ENCODE measurements around the gene TBC1D13. TPM values are rescaled to one million over a fixed set of nuclear protein-coding genes. Genes with fewer than 3 reads are reported as not detected.
"Not testable (repeated sequence)": the region's sequence is repeated elsewhere in the genome, so short reads cannot be mapped to it uniquely, and the experiment has no call there.

TBC1D13 gene
- total and polyA plus RNA-seq, 7 donors: 11.8 to 25.1 (median 15.5) TPM

- H3K4me3 ChIP-seq: peak overlapping the region; percentile 98
- ATAC-seq: no peak
- intact Hi-C loops (cut with DNase I): loop anchor here in 1 of 2 donors (5.0 kb wide), 1 partner anchor 961 kb away; no protein-coding TSS in a partner anchor
- WGBS, 3 donors: 67 to 91% (median 71%) methylated on average over 1 of the region's 1 CpG
- DNase-seq: no peak
- H3K9me3 ChIP-seq: no peaks in the 10 kb centered on the region
- peak overlapping the region; percentile 90 for H3K27ac ChIP-seq
- TF ChIP-seq CTCF (IDR thresholded peaks at IDR 0.05): no peak
- H3K27me3 ChIP-seq (ENCODE audit: insufficient read depth in 3 of 3, low read length in 2 of 3): no peaks in the 10 kb centered on the region
- peaks cover 3 to 48% of the 10 kb centered on the region in 2 donors for H3K36me3 ChIP-seq (ENCODE audit: insufficient read depth in 1 of 2, low read depth in 1 of 2)
- H3K4me1 ChIP-seq: peaks cover 21% of the 10 kb centered on the region
Measured at GRCh38 chr9:128788445-128788844, 1.4 kb downstream of the TBC1D13 start.

GRCh38 chr9:128790536-128790935, 3.5 kb downstream of the TBC1D13 start:
- TF ChIP-seq CTCF (IDR thresholded peaks at IDR 0.05): no peak
- H3K4me1 ChIP-seq: peaks cover 16% of the 10 kb centered on the region
- H3K36me3 ChIP-seq (ENCODE audit: insufficient read depth in 1 of 2, low read depth in 1 of 2): peaks cover 5 to 67% of the 10 kb centered on the region in 2 donors
- no peaks in the 10 kb centered on the region for H3K27me3 ChIP-seq (ENCODE audit: insufficient read depth in 3 of 3, low read length in 2 of 3)
- intact Hi-C loops (cut with DNase I): no loop called here
- ATAC-seq (no peak), DNase-seq (no peak)
- 89 to 92% (median 91%) methylated on average over 4 of the region's 4 CpGs for WGBS, 3 donors
- no peak overlapping the region for H3K4me3 ChIP-seq
- H3K27ac ChIP-seq: no peak overlapping the region
- no peaks in the 10 kb centered on the region for H3K9me3 ChIP-seq

DNA sequence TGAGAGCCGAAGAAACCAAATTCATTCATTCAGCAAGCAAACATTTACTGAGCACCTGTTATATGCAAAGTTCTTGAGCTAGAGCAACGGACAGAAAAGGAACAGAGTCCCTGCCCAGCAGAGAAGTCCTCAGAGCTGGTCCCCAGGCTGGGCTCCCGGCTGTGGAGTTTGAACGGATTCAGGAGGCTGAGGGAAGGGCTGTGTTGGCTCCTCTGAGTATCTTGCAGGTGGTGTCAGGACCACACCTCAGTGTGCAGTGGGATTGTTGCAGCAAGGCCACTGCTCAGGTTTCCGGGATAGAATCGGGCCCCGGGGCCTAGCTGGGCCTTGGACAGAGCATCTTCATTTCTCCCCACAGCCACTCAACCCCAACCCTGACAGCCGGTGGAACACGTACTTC, 5.1 kb downstream of the TBC1D13 start:
- peaks cover 13% of the 10 kb centered on the region for H3K4me1 ChIP-seq
- H3K27me3 ChIP-seq (ENCODE audit: insufficient read depth in 3 of 3, low read length in 2 of 3): no peaks in the 10 kb centered on the region
- no peaks in the 10 kb centered on the region for H3K9me3 ChIP-seq
- H3K4me3 ChIP-seq: no peak overlapping the region
- intact Hi-C loops (cut with DNase I): no loop called here
- peaks cover 7 to 83% of the 10 kb centered on the region in 2 donors for H3K36me3 ChIP-seq (ENCODE audit: insufficient read depth in 1 of 2, low read depth in 1 of 2)
- TF ChIP-seq CTCF (IDR thresholded peaks at IDR 0.05): no peak
- ATAC-seq (no peak), DNase-seq (no peak)
- 93% methylated on average over 9 of the region's 9 CpGs for WGBS, 3 donors
- H3K27ac ChIP-seq: no peak overlapping the region

DNA sequence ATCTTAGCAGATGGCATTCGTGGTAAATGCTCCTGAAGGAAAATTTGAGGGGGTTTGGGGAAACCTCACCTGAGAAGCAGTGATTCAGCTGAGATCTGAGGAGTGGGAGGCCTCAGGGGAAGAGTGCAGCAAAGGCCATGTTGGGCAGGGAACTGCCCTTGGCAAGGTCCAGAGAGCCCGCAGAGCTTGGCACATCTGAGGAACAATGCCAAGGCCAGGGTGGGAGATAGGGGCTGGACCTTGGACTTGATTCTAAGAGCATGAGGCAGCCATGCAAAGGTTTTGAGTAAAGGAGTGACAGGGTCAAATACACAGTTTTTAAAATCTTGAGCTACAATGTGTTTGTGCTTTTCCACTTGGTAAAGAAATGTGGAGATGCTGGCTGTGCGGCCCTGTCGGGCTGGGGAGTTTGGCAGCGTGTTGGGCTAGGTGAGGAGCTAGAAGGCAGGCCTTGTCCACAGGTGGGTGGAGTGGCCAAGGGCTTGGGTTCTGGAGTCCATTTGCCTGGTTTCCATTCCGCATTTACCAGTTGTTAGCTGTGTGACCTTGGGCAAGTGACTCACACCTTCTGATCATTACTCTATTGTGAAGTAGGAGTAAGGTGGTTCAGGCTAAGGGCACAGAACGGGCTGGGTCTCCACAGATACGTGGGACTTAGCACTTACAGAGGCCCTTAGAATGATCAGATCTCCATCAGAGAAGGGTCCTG, 6.1 kb downstream of the TBC1D13 start:
- no peak for ATAC-seq
- no peak for TF ChIP-seq CTCF (IDR thresholded peaks at IDR 0.05)
- intact Hi-C loops (cut with DNase I): no loop called here
- DNase-seq: no peak
- WGBS, 3 donors: 83 to 88% (median 87%) methylated on average over 8 of the region's 8 CpGs
- Histone ChIP-seq H3K4me3 (no peak overlapping the region), H3K27me3 (ENCODE audit: insufficient read depth in 3 of 3, low read length in 2 of 3) (no peaks in the 10 kb centered on the region), H3K27ac (no peak overlapping the region), H3K9me3 (no peaks in the 10 kb centered on the region), H3K36me3 (ENCODE audit: insufficient read depth in 1 of 2, low read depth in 1 of 2) (peaks cover 9 to 93% of the 10 kb centered on the region in 2 donors), H3K4me1 (peaks cover 9% of the 10 kb centered on the region)

GRCh38 chr9:128794961-128795360, 7.9 kb downstream of the TBC1D13 start:
- H3K27ac ChIP-seq; H3K27me3 ChIP-seq (ENCODE audit: insufficient read depth in 3 of 3, low read length in 2 of 3); ATAC-seq; H3K9me3 ChIP-seq; DNase-seq; H3K4me1 ChIP-seq; intact Hi-C loops (cut with DNase I); H3K4me3 ChIP-seq: not testable (repeated sequence)
- H3K36me3 ChIP-seq (ENCODE audit: insufficient read depth in 1 of 2, low read depth in 1 of 2): peaks cover 13 to 98% of the 10 kb centered on the region in 2 donors
- WGBS, 3 donors: 48 to 52% (median 50%) methylated on average over 2 of the region's 2 CpGs
